B cell (primary cell): Measurements from ENCODE around the gene CARHSP1. TPM values are rescaled to one million over a fixed set of nuclear protein-coding genes. Genes with fewer than 3 reads are reported as not detected.

ENCODE experiments used
- ATAC-seq: fragments of 200-7000 bp; cut with Tn5 transposase; one replicate; pipeline ENCODE4 v1.10.0; 2021; ENCODE audit warnings: low read depth, mild to moderate bottlenecking, moderate number of reproducible peaks, moderate library complexity
- CTCF ChIA-PET: fragments of 350-600 bp; sonication (Branson Sonifier 250); formaldehyde crosslinking; loops from one replicate; lab custom pipeline; 2021; ENCODE audit warnings: antibody characterized with exemption, inconsistent platforms; lab: Charles Lee
- POLR2A ChIA-PET: fragments of 350-600 bp; sonication (Branson Sonifier 250); formaldehyde crosslinking; loops from one replicate; lab custom pipeline; 2021; ENCODE audit warnings: antibody characterized with exemption; lab: Charles Lee
- DNase-seq: peaks from one replicate; pipeline ENCODE4 v3.0.0; 2013
- H2AFZ ChIP-seq: 2 replicates; pipeline ENCODE4 v1.6.1; 2012; ENCODE audit warnings: mild to moderate bottlenecking, low read depth, low read length; ENCODE audit not compliant: insufficient read depth, poor library complexity, severe bottlenecking
- H3K27ac ChIP-seq, 2 donors: 1 replicate in 1 of 2; 2 replicates in 1 of 2; pipeline ENCODE4 v1.5.1; 2012 to 2013; ENCODE audit warnings: low read length in 2 of 2, mild to moderate bottlenecking in 2 of 2, moderate library complexity in 1 of 2
- H3K27me3 ChIP-seq, 4 experiments: fragments of 200-600 bp in 1 of 4; sonication (generic) in 1 of 4; replicated peaks in 1 of 4; 1 replicate in 2 of 4; 2 replicates in 2 of 4; pipeline versions ENCODE4 v1.6.1 to v1.7.0; 2013 to 2016; ENCODE audit warnings: low read length in 3 of 4, mild to moderate bottlenecking in 2 of 4, mixed read lengths in 1 of 4, moderate library complexity in 1 of 4; ENCODE audit not compliant: insufficient read depth in 4 of 4, control insufficient read depth in 3 of 4; ENCODE audit errors: control extremely low read depth in 1 of 4
- H3K36me3 ChIP-seq, 2 experiments: replicated peaks in 1 of 2; 1 replicate in 1 of 2; 2 replicates in 1 of 2; pipeline versions ENCODE4 v1.6.1 to v1.7.1; 2013; ENCODE audit warnings: low read length in 1 of 2; ENCODE audit not compliant: insufficient read depth in 2 of 2, control insufficient read depth in 1 of 2; ENCODE audit errors: control extremely low read depth in 1 of 2, extremely low read depth in 1 of 2
- H3K4me1 ChIP-seq, 2 donors: fragments of 200-600 bp in 1 of 2; sonication (generic) in 1 of 2; 1 replicate in 1 of 2; 2 replicates in 1 of 2; pipeline versions ENCODE4 v1.5.1 to v1.6.1; 2013 to 2017; ENCODE audit warnings: low read length in 2 of 2; ENCODE audit not compliant: control insufficient read depth in 2 of 2, insufficient read depth in 2 of 2
- H3K4me2 ChIP-seq: replicated peaks from 2 replicates; pipeline ENCODE3; 2012; ENCODE audit warnings: mild to moderate bottlenecking, low read depth, low read length; ENCODE audit not compliant: poor library complexity, severe bottlenecking
- H3K4me3 ChIP-seq, 5 experiments: fragments of 200-600 bp in 1 of 5; sonication (generic) in 1 of 5; 1 replicate in 3 of 5; 2 replicates in 2 of 5; pipeline versions ENCODE4 v1.5.1 to v1.7.0; 2011 to 2016; ENCODE audit warnings: low read length in 4 of 5, mild to moderate bottlenecking in 4 of 5, low read depth in 2 of 5, control low read depth in 1 of 5, moderate library complexity in 1 of 5; ENCODE audit not compliant: insufficient read depth in 1 of 5; ENCODE audit errors: control extremely low read depth in 1 of 5, extremely low read depth in 1 of 5
- H3K79me2 ChIP-seq: fragments of 200-600 bp; sonication (generic); one replicate; pipeline ENCODE4 v1.6.0; 2016; ENCODE audit warnings: low read length; ENCODE audit not compliant: control insufficient read depth, insufficient read depth
- H3K9ac ChIP-seq: fragments of 200-600 bp; sonication (generic); 2 replicates; pipeline ENCODE4 v1.6.1; 2017; ENCODE audit warnings: mild to moderate bottlenecking, low read length, moderate library complexity
- H3K9me3 ChIP-seq, 3 donors: one replicate each; pipeline versions ENCODE4 v1.6.1 to v1.7.1; 2013; ENCODE audit warnings: low read length in 2 of 3; ENCODE audit not compliant: control insufficient read depth in 2 of 3, insufficient read depth in 1 of 3; ENCODE audit errors: control extremely low read depth in 1 of 3
- H4K20me1 ChIP-seq: 2 replicates; pipeline ENCODE4 v1.6.0; 2012; ENCODE audit warnings: mild to moderate bottlenecking, low read length; ENCODE audit not compliant: insufficient read depth, control insufficient read depth, poor library complexity, severe bottlenecking
- H3K27ac Mint-ChIP-seq: one replicate; pipeline ENCODE4 v1.8.0; 2021; ENCODE audit warnings: mixed read lengths
- H3K27me3 Mint-ChIP-seq: one replicate; pipeline ENCODE4 v1.8.0; 2021; ENCODE audit warnings: mixed read lengths
- H3K4me1 Mint-ChIP-seq: one replicate; pipeline ENCODE4 v1.8.0; 2021; ENCODE audit warnings: mixed read lengths
- H3K4me3 Mint-ChIP-seq: one replicate; pipeline ENCODE4 v1.8.0; 2021; ENCODE audit warnings: mixed read lengths
- H3K9me3 Mint-ChIP-seq: one replicate; pipeline ENCODE4 v1.8.0; 2022; ENCODE audit warnings: mixed read lengths; ENCODE audit not compliant: insufficient read depth
- CTCF ChIP-seq: fragments of 200-600 bp; IDR thresholded peaks from one replicate; pipeline ENCODE4 v1.8.0; 2022; ENCODE audit warnings: antibody characterized with exemption, mild to moderate bottlenecking
- EZH2 ChIP-seq: IDR thresholded peaks from 2 replicates; pipeline ENCODE4 v1.6.1; 2012; ENCODE audit warnings: borderline replicate concordance, low read depth, mild to moderate bottlenecking, moderate library complexity, low read length; ENCODE audit not compliant: insufficient read depth, poor library complexity, severe bottlenecking
- WGBS: methylation state at CpG from one replicate; pipeline ENCODE4 v1.1.5; 2013; ENCODE audit warnings: missing lambda C conversion rate; ENCODE audit not compliant: insufficient coverage; 5-methylcytosine and 5-hydroxymethylcytosine counted together
- intact Hi-C: fragments of 100-400 bp; cut with micrococcal nuclease; formaldehyde crosslinking; loops from one replicate; pipeline ENCODE4 v1.10.0; 2022
- polyA plus RNA-seq: library from polyadenylated mRNA; depleted of rRNA; stranded (reverse); fragments of >200 nt; gene quantifications from 2 replicates; pipeline ENCODE4 v1.2.3, GENCODE V29; 2012
- total RNA-seq, 2 donors: library from RNA; stranded (reverse); fragments of 120-200 nt in 1 of 2; gene quantifications; 1 replicate in 1 of 2; 2 replicates in 1 of 2; pipeline versions ENCODE4 v1.2.3 to v1.2.4, GENCODE V29; 2013 to 2022

The CARHSP1 gene
- total and polyA plus RNA-seq, 2 donors (not counting 1 experiment from before 2014, with no cell fraction given) = 26.5 to 63.1 TPM

DNA sequence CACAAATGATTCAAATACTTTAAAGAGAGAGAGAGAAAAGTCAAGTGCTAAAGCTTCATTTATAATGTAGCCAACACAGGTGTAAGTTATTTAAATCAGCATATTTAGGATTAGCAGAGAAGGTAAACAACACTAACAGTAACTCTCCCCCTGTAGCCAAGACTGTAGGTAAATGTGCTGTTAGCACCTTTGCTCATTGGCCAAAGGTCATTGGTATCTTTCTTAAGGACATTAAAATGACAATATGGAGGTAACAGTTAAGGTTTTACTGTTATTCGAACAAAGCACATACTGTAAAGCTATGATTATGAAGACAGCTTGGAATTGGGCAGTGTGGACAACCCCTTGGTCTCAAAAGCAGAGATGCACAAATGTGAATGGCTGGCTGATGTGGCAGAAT, 42.0 kb upstream of the CARHSP1 start:
- Mint-ChIP-seq H3K4me3 (no peak overlapping the region), H3K27me3 (no peaks in the 10 kb centered on the region), H3K4me1 (peaks cover 2% of the 10 kb centered on the region), H3K27ac (no peak overlapping the region), H3K9me3 (no peaks in the 10 kb centered on the region)
- H2AFZ ChIP-seq = no peak overlapping the region
- ATAC-seq = no peak
- H3K4me3 ChIP-seq = no peak overlapping the region
- no peak overlapping the region for H3K4me2 ChIP-seq
- intact Hi-C loops = no loop called here
- no peaks in the 10 kb centered on the region for H3K27me3 ChIP-seq
- no peak for DNase-seq
- no peaks in the 10 kb centered on the region for H3K4me1 ChIP-seq
- H3K9ac ChIP-seq = no peak overlapping the region
- 100% methylated on average over 1 of the region's 1 CpG for WGBS
- no peak overlapping the region for H3K27ac ChIP-seq
- peaks cover 61% of the 10 kb centered on the region for H3K79me2 ChIP-seq
- peaks cover 89% of the 10 kb centered on the region for H4K20me1 ChIP-seq
- POLR2A ChIA-PET = no interaction called here
- no peaks in the 10 kb centered on the region for H3K9me3 ChIP-seq
- peaks cover 3 to 98% of the 10 kb centered on the region in 2 experiments for H3K36me3 ChIP-seq
- TF ChIP-seq EZH2 (no peak), CTCF (no peak)
- CTCF ChIA-PET = interaction anchor here (1.0 to 1.9 kb wide), 4 partner anchors 9 to 98 kb away, joined by 3 to 7 read pairs (median 4); no protein-coding TSS in a partner anchor

GRCh38 chr16:8908810-8909468, 40.1 kb upstream of the CARHSP1 start:
- Mint-ChIP-seq H3K9me3 (no peaks in the 10 kb centered on the region), H3K4me1 (no peaks in the 10 kb centered on the region), H3K27me3 (no peaks in the 10 kb centered on the region), H3K4me3 (no peak overlapping the region), H3K27ac (no peak overlapping the region)
- Histone ChIP-seq H3K27ac (no peak overlapping the region), H2AFZ (no peak overlapping the region), H3K27me3 (no peaks in the 10 kb centered on the region), H3K4me1 (no peaks in the 10 kb centered on the region), H4K20me1 (peaks cover 85% of the 10 kb centered on the region), H3K9me3 (no peaks in the 10 kb centered on the region), H3K4me3 (no peak overlapping the region), H3K9ac (no peak overlapping the region), H3K4me2 (no peak overlapping the region), H3K36me3 (peaks cover 3 to 94% of the 10 kb centered on the region in 2 experiments), H3K79me2 (peaks cover 54% of the 10 kb centered on the region)
- ATAC-seq (no peak), DNase-seq (no peak)
- ChIA-PET POLR2A (no interaction called here), CTCF (interaction anchor here (1.2 to 1.3 kb wide), 2 partner anchors 27 to 100 kb away, joined by 4 to 7 read pairs; no protein-coding TSS in a partner anchor)
- 92% methylated on average over 8 of the region's 8 CpGs for WGBS
- intact Hi-C loops = no loop called here
- TF ChIP-seq EZH2 (no peak), CTCF (no peak)
